Measurements from ENCODE around the gene FAM81A. TPM values are rescaled to one million over a fixed set of nuclear protein-coding genes. Genes with fewer than 3 reads are reported as not detected.

FAM81A gene
- total and polyA plus RNA-seq, 2 donors (not counting 1 experiment from before 2014, with no cell fraction given): 0.24 to 0.33 TPM

DNA sequence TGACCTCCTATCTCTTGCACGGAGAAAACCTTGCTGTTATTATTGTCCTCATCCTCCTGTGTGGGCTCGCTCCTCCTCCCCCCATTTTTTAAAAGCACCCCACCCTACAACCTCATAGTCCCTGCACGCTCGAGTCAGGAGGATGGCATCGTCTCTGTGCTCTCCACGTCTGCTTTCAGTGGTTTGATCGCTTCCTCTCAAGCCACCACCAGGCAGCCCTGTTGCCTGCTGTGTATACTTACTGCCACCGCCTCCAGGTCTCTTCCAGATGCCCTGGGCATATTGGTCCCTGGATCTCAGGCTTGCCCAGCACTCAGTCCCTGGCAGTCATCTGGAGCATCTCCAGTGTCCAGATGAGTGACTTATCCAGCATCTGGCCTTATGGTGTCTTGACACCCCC is 131.5 kb downstream of the FAM81A start:
- Histone ChIP-seq H3K27ac (ENCODE audit: insufficient read depth, low read length) (no peak overlapping the region), H3K4me1 (ENCODE audit: control insufficient read depth, extremely low read depth, insufficient read depth, low read length) (no peaks in the 10 kb centered on the region), H3K36me3 (ENCODE audit: control insufficient read depth, insufficient read depth, low read length) (no peaks in the 10 kb centered on the region), H3K9me3 (ENCODE audit: control insufficient read depth, insufficient read depth, low read depth, low read length) (no peaks in the 10 kb centered on the region), H2AFZ (ENCODE audit: low read length) (no peak overlapping the region), H3K9ac (ENCODE audit: insufficient read depth, low read length) (no peak overlapping the region), H4K20me1 (ENCODE audit: control insufficient read depth, extremely low read depth, insufficient read depth, low read length) (no peaks in the 10 kb centered on the region), H3K4me2 (ENCODE audit: extremely low read depth, insufficient read depth, low read length) (no peak overlapping the region), H3K4me3 (replicated peaks in 1 of 4; ENCODE audit: control extremely low read depth in 1 of 4, insufficient read depth in 1 of 4, low read depth in 3 of 4, low read length in 4 of 4) (no peak overlapping the region), H3K79me2 (ENCODE audit: control insufficient read depth, insufficient read depth, low read length) (no peaks in the 10 kb centered on the region), H3K27me3 (ENCODE audit: control insufficient read depth, insufficient read depth, low read length) (no peaks in the 10 kb centered on the region)
- no peak for TF ChIP-seq EZH2 (IDR thresholded peaks at IDR 0.05; ENCODE audit: low read length, missing control alignments)
- TF ChIP-seq, protein P1, sequence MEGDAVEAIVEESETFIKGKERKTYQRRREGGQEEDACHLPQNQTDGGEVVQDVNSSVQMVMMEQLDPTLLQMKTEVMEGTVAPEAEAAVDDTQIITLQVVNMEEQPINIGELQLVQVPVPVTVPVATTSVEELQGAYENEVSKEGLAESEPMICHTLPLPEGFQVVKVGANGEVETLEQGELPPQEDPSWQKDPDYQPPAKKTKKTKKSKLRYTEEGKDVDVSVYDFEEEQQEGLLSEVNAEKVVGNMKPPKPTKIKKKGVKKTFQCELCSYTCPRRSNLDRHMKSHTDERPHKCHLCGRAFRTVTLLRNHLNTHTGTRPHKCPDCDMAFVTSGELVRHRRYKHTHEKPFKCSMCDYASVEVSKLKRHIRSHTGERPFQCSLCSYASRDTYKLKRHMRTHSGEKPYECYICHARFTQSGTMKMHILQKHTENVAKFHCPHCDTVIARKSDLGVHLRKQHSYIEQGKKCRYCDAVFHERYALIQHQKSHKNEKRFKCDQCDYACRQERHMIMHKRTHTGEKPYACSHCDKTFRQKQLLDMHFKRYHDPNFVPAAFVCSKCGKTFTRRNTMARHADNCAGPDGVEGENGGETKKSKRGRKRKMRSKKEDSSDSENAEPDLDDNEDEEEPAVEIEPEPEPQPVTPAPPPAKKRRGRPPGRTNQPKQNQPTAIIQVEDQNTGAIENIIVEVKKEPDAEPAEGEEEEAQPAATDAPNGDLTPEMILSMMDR (conservative IDR thresholded peaks at IDR 0.05 in 1 of 2, IDR thresholded peaks at IDR 0.05 in 1 of 2; ENCODE audit: low read depth in 1 of 2, low read length in 2 of 2): no peak
- no peak for DNase-seq (ENCODE audit: low read depth in 2 of 2)

DNA sequence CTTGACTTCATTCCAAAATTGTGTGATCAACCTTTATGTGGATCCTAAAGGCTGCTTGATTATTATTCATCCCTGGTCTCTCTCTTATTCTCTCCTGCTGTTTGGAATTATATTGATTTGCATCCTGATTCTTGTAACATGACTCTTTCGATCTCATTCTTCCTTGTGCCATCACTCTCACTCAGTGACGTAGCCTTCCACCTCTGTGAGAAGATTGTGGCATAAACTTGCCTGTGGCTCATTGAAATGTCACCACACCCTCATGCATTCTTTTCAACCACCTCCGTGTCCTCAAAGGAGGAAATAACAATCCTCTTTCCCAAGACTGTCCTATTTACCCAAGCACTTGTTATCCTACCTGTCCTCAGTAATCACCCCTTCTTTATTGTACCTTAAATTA is 132.3 kb downstream of the FAM81A start:
- peak in 1 of 2 donors; percentile 9 for DNase-seq (ENCODE audit: low read depth in 2 of 2)
- no peaks in the 10 kb centered on the region for H3K36me3 ChIP-seq (ENCODE audit: control insufficient read depth, insufficient read depth, low read length)
- no peak overlapping the region for H2AFZ ChIP-seq (ENCODE audit: low read length)
- no peaks in the 10 kb centered on the region for H4K20me1 ChIP-seq (ENCODE audit: control insufficient read depth, extremely low read depth, insufficient read depth, low read length)
- no peaks in the 10 kb centered on the region for H3K9me3 ChIP-seq (ENCODE audit: control insufficient read depth, insufficient read depth, low read depth, low read length)
- H3K9ac ChIP-seq (ENCODE audit: insufficient read depth, low read length): no peak overlapping the region
- no peaks in the 10 kb centered on the region for H3K79me2 ChIP-seq (ENCODE audit: control insufficient read depth, insufficient read depth, low read length)
- no peak for TF ChIP-seq EZH2 (IDR thresholded peaks at IDR 0.05; ENCODE audit: low read length, missing control alignments)
- TF ChIP-seq, protein P1 (conservative IDR thresholded peaks at IDR 0.05 in 1 of 2, IDR thresholded peaks at IDR 0.05 in 1 of 2; ENCODE audit: low read depth in 1 of 2, low read length in 2 of 2): no peak
- no peak overlapping the region for H3K27ac ChIP-seq (ENCODE audit: insufficient read depth, low read length)
- no peaks in the 10 kb centered on the region for H3K27me3 ChIP-seq (ENCODE audit: control insufficient read depth, insufficient read depth, low read length)
- no peak overlapping the region for H3K4me3 ChIP-seq (replicated peaks in 1 of 4; ENCODE audit: control extremely low read depth in 1 of 4, insufficient read depth in 1 of 4, low read depth in 3 of 4, low read length in 4 of 4)
- no peaks in the 10 kb centered on the region for H3K4me1 ChIP-seq (ENCODE audit: control insufficient read depth, extremely low read depth, insufficient read depth, low read length)
- no peak overlapping the region for H3K4me2 ChIP-seq (ENCODE audit: extremely low read depth, insufficient read depth, low read length)

DNA sequence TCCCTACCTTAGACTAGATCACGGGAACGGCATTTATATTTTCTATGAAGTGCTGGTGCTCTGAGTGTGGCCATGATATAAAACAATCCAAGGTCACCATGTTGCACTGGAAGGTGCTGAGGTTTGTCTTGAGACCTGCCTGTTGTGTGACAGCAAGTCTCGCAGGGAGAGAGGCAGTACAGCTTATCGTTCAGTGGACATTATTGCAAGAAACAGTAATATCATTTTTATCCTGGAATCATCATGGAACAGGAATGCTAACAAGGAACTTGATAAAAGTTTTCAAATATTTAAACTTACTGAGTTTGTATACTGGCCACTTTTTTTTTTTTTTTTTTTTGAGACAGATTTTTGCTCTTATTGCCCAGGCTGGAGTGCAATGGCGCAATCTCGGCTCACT is 133.6 kb downstream of the FAM81A start:
- H2AFZ ChIP-seq (ENCODE audit: low read length): no peak overlapping the region
- no peaks in the 10 kb centered on the region for H3K27me3 ChIP-seq (ENCODE audit: control insufficient read depth, insufficient read depth, low read length)
- DNase-seq (ENCODE audit: low read depth in 2 of 2): no peak
- H3K4me1 ChIP-seq (ENCODE audit: control insufficient read depth, extremely low read depth, insufficient read depth, low read length): no peaks in the 10 kb centered on the region
- H3K4me2 ChIP-seq (ENCODE audit: extremely low read depth, insufficient read depth, low read length): no peak overlapping the region
- no peaks in the 10 kb centered on the region for H3K79me2 ChIP-seq (ENCODE audit: control insufficient read depth, insufficient read depth, low read length)
- no peak overlapping the region for H3K27ac ChIP-seq (ENCODE audit: insufficient read depth, low read length)
- no peaks in the 10 kb centered on the region for H3K9me3 ChIP-seq (ENCODE audit: control insufficient read depth, insufficient read depth, low read depth, low read length)
- H3K9ac ChIP-seq (ENCODE audit: insufficient read depth, low read length): no peak overlapping the region
- no peaks in the 10 kb centered on the region for H4K20me1 ChIP-seq (ENCODE audit: control insufficient read depth, extremely low read depth, insufficient read depth, low read length)
- no peak overlapping the region for H3K4me3 ChIP-seq (replicated peaks in 1 of 4; ENCODE audit: control extremely low read depth in 1 of 4, insufficient read depth in 1 of 4, low read depth in 3 of 4, low read length in 4 of 4)
- H3K36me3 ChIP-seq (ENCODE audit: control insufficient read depth, insufficient read depth, low read length): no peaks in the 10 kb centered on the region
- TF ChIP-seq, protein P1 (conservative IDR thresholded peaks at IDR 0.05 in 1 of 2, IDR thresholded peaks at IDR 0.05 in 1 of 2; ENCODE audit: low read depth in 1 of 2, low read length in 2 of 2): no peak
- no peak for TF ChIP-seq EZH2 (IDR thresholded peaks at IDR 0.05; ENCODE audit: low read length, missing control alignments)

Other genes starting within 250 kb of the FAM81A start
- not detected in 2 replicates for gene LDHAL6B, start 231.3 kb upstream of the FAM81A start, total RNA-seq
- not detected in 2 replicates for gene LDHAL6B, start 231.3 kb upstream of the FAM81A start, polyA plus RNA-seq
- 26.5 and 27.6 TPM in 2 replicates for gene MYO1E, start 65.3 kb upstream of the FAM81A start, total RNA-seq
- gene MYO1E, start 65.3 kb upstream of the FAM81A start, polyA plus RNA-seq: 20.7 and 84.0 TPM in 2 replicates
- 0.17 and 0.26 TPM in 2 replicates for gene GCNT3, start 173.6 kb downstream of the FAM81A start, total RNA-seq
- 0.11 and 0.16 TPM in 2 replicates for gene GCNT3, start 173.6 kb downstream of the FAM81A start, polyA plus RNA-seq
- gene GTF2A2, start 219.3 kb downstream of the FAM81A start, total RNA-seq: 44.7 and 49.7 TPM in 2 replicates
- gene GTF2A2, start 219.3 kb downstream of the FAM81A start, polyA plus RNA-seq: 65.0 and 66.2 TPM in 2 replicates